Endothelial cell of hepatic sinusoid (primary cell): ENCODE data around the gene KCNQ1OT1.

Experiments
- in situ Hi-C: cut with HindIII; loops from 2 replicates; pipeline ENCODE4 v1.10.0; 2017; ENCODE audit warnings: low sequenced_read_pairs

KCNQ1OT1 gene

DNA sequence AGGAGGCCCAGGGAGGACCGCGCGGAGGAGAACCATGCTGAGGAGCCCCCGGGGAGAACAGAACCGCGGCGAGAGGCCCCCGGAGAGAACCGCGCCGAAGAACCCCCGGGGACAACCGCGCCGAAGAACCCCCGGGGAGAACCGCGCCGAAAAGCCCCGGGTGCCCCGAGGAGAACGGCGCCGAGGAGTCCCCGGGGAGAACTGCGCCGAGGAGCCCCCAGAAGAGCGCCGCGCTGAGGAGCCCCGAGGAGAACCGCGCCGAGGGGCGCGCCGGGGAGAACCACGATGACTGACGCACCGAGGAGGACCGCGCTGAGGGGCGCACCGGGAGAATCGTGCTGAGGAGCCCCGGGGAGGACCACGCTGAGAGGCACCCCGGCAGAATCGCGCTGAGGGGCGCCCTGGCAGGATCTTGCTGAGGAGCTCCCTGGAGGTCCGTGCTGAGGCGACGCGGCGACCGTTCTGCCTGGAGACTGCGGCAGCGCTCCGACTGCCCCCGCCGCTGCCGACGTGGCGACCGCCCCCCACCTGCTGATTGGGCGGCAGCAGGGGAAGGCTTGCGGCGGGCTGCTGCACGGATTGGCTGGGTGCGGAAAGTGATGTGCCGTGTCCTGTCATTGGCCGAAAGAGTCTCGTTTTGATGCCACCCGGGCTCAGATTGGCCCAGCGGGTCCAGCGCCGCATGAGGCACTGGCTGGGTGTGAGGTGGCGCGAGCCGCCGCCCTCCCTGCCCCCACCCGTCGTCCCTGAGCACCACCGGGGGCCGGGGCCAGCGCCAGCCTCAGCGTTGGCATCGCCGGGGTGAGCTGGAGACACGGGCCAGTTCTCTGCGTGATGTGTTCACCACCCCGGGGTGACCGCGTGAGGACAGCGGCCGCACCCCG lies at the start of gene KCNQ1OT1:
Gene KCNQ1OT1 (minus strand): TSS at position 464 of the 884 bp plus-strand sequence.
- in situ Hi-C loops, result no loop called here

DNA sequence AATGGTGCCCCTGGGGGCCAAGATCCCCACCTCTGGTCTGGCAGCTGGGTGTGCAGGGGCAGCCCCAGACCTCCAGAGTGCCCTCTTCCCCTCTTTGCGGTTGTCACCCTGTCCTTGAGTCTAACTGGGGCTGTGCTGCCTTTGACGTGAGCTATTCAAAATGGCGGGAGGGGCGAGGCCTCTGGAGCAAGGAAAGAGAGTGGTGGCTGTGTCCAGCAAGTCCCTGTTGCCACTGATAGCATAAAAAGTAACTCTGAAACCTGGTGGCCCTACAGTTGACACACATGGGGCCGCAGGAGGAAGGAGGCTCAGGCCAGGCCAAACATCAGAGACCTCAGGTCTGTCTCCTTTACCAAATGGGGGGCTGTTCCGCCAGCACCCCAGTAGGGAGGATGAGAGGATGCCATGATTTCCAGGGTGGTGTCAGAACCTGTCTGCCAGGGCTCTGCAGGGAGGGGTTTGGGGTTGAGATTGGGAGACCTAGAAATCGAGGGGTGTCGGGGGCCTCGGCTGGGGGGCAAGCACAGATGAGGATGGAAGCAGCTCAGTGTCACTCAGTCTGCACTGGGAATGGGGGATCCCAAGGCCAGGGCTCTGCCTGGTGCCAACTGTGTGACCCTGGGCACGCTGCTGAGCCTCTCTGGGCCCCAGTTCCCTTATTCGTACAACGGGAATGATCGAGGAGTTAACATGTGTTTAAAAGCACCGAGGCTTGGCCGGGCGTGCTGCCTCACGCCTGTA lies 49.2 kb upstream of the KCNQ1OT1 start:
- in situ Hi-C loops, result no loop called here

DNA sequence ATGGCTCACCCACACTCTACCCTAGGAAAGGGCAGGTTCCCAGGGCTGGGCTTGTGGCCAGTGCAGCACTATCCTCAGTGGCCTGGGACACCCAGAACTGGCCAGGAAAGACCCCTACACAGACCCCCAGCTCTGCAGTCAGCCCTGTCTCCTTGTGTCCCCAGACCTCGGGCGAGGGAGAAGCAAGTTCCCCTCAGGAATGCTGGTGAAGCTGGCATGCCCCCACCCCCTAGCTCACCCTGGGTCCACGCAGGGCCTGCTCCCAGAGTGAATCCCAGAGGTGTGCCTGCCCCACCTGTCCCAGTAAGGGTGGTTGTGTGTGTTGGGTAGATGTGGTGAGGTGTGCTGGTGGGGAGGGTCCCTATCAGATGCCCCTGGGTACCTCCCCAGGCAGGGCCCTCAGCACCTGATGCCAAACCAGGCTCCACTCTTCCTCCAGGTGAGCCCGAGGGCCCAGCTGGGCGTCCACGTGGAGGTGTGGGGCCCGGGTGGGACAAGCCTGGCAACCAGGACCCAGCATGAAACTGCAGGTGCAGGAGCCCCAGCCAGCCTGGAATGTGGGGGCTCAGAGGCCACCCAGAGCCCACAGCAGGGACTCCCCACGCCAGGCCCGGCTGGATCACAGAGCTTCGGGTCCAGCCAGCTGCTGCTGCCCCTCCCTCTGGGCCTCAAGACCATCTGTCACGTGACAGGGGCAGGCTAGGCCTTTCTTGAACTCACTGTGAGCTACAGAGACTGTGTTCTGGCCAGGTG lies 48.4 kb upstream of the KCNQ1OT1 start:
- in situ Hi-C loops, result no loop called here

- in situ Hi-C loops, result no loop called here
Measured at GRCh38 chr11:2747248-2748027, 47.6 kb upstream of the KCNQ1OT1 start.

DNA sequence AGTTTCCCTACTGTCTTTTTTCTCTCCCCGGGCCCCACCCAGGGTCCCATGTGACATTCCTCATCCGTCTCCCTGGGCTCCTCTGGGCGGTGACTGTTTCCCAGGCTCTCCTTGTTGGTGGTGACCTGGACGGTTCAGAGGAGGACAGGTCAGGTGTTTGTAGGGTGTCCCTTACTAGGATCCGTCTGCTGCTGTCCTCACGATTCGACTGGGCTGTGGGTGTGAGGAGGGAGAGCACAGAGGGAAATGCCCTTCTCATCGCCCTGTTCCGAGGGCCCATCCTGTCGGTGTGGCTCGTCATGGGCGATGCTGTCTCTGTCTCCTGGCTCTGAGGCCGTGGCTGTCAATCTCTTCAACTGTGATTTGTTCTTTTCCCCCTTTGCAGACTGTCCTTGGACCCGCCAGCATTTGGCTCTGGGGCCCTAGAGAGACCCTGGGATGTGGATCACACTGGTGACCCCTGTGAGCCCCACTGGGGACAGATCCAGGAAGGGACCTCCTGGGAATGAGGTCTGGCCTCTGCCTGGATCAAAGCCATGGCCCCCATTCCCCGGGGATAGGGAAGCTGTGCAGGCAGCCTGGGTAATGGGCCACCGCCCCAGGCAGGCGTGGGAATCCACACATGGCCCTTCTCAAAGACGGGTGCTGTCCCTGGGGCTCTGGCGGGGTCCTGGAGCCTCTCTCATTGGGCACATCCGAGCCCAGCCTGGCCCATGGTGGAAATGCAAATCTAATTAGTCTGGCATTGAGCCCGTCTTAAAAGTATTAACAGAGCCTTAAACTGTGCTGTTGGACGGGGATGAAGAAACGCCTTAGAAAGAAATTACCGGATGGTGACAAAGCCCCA lies 46.8 kb upstream of the KCNQ1OT1 start:
- in situ Hi-C loops, result no loop called here

- in situ Hi-C loops, result no loop called here
Measured at GRCh38 chr11:2745511-2745910, 45.7 kb upstream of the KCNQ1OT1 start.

DNA sequence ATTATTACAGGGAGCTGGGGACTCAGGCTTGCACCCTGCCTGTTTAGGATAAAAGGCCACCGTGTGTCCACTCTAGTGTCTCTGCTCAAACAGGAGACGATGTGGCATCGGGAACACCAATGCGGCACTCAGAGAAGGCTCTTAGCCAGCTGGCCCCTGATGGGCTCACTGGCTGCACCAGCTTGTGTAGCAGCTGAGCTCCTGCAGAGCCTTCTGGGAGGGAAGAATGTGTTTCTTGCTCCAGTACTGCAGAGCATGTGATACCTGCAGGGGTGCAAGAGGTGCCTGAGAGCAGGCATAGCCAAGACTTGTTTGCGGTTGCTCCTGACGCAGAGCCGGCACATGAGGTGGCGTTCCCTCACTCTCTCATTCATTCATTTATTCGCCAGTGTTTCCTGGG lies 44.4 kb upstream of the KCNQ1OT1 start:
- in situ Hi-C loops, result no loop called here

GRCh38 chr11:2743427-2744110 lies 43.8 kb upstream of the KCNQ1OT1 start:
- in situ Hi-C loops, result no loop called here

DNA sequence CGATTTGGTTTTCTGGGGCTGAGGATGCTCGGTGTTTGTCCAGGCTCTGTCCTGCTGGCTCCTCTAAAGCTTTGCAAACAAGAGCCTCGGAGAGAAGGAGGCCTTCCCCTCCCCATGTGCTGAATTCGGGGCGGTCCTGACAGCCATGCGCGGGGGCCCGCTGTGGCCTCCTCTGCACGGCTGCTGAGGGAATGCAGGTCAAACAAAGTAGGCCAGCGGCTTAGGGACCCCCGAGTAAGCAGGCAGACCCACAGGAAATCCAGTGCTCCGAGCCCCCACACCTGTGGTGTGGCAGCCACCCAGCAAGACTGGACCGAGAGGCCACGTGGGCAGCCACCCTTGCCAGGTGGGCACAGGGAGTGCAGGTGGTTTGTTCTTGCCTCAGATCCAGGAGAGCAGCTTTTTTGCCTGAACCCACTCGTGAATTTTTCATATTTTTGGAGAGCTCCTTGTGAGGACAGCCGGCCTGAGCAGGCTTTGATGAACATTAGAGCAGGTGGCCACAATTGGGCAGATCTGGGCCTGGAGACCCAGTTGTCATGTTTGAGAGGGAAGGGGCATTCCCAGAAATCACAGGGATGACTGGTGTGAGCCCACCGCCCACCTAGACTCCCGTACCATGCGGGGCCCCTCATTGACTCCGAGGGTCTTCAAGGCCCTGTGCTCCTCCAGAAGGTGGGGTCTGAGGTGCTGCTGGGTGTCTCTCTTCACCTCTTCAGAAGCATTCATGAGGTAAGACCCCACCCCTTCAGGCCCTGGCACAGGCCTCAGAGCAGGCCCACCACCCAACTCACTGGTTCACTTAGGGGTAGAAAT lies 43.0 kb upstream of the KCNQ1OT1 start:
- in situ Hi-C loops, result no loop called here

- in situ Hi-C loops, result no loop called here
Measured at GRCh38 chr11:2742201-2742600, 42.4 kb upstream of the KCNQ1OT1 start.

DNA sequence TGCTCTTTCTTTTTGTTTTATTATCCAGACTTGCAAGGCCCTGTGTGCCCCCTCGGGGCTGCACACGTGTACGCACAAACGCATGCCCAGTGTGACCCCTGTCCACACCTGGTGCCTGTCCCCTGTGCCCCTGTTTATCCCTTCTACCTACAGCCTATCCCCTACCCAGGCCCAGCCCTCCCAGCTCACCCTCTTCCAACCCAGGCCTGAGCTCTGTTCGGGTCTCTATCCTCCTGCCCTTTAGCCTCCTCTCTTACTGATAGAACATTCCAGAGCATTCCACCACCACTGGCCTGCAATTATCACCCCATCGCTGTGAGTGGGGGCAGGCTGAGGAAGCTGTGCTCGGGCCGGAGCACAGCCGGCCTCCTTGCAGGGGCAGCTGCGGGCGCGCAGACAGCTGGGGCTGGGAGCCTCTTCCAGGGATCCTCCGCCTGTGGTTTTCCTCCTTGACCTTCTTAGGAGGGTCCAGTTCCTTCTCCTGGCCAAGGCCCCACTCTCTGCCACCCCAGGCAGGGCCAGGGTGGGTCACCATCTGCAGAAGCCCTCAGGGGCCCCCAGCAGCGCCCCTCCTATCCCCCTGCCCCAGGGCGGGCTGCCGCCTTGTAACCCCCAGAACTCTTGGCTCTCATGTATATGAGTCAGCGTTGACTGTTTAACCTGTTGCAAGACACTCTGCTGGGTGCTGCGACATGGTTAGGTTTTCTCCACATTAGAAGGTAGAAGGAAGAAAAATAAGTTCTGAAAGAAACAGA lies 41.8 kb upstream of the KCNQ1OT1 start:
- in situ Hi-C loops, result no loop called here

- in situ Hi-C loops, result no loop called here
Measured at GRCh38 chr11:2741006-2741376, 41.2 kb upstream of the KCNQ1OT1 start.

DNA sequence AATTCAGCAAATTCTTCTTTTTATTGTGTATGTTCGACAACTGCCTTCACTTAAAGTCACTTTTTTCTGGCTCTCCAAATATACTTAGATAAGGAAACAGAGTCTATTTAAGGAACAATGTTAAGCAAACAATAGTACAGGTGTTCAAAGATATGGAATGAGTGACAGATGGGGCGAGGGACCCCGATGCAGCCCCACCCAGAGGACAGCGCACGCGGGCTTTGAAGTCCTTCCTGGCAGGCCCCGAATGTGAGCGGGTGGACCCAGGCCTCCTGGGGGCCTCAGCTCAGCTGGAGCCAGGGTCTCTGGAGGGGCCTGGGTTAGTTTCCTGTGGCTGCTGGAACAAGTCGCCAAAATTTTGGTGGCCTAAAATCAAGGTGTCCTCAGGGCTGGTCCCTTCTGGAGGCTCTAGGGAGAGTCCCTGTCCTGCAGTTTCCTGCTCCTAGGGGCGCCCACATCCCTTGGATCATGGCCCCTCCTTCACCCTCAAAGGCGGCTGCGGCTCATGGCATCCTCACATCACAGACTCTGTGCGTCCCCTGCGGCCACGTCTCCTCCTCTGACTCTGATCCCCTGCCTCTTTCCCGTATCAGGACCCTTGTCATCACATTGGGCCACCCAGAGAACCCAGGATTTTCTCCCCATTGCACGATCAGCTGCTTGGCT lies 40.6 kb upstream of the KCNQ1OT1 start:
- in situ Hi-C loops, result no loop called here

DNA sequence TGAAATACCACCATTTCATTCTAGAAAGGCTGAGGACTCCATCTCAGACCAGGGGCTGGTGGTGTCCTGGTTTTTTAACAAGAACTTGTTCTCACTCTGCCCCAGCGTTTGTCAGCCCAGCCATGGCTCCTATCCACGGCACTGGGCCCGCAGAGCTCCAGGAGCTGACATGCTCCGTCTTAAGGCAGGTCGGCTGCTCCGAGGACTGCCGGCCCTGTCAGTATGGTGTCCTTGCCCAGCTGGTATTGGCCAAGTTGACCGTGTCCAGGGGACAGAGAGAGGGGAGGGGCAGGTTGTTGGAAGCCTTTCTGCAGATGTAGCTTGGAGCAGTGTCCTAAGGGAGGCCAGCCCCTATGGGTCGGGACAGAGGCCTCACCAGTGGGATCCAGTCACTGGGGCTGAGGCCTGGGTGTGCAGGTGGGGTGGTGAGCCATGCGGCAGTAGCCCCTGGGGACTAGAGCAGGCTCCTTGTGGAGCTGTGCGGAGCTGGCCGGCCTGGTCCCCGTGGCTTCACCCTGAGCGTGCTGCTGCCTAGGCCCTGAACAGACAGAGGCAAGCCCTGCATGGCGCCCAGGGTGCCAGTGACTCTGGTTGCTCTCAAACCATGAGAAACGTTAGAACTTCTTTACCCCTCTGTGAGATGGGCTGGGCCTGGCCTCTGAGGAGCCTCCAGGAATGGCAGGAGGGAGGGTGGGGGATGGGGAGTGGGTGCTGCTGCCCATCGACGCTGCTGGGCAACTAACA lies 39.9 kb upstream of the KCNQ1OT1 start:
- in situ Hi-C loops, result no loop called here

GRCh38 chr11:2738551-2739431 lies 39.0 kb upstream of the KCNQ1OT1 start:
- in situ Hi-C loops, result no loop called here
